A673 (cell line): ENCODE measurements around the gene PCDHB3. TPM values are rescaled to one million over a fixed set of nuclear protein-coding genes. Genes with fewer than 3 reads are reported as not detected.

Experiments used
- Bru-seq: library from RNA; stranded (reverse); fragments of 400-500 nt; gene quantifications from one replicate; lab custom pipeline; 2021; lab: Mats Ljungman, UMichigan
- BruChase-seq, 2 experiments: library from RNA; stranded (reverse); fragments of 400-500 nt; gene quantifications; one replicate each; lab custom pipeline; 2021; lab: Mats Ljungman, UMichigan
- BruUV-seq: library from RNA; stranded (reverse); fragments of 400-500 nt; replicated peaks from 2 replicates; lab custom pipeline; 2021; lab: Mats Ljungman, UMichigan
- CTCF ChIA-PET: fragments of 300-600 bp; sonication (Branson Sonifier 250); formaldehyde crosslinking; loops from one replicate; lab custom pipeline; 2022; ENCODE audit warnings: antibody characterized with exemption; lab: Charles Lee
- POLR2A ChIA-PET: fragments of 300-600 bp; sonication (Branson Sonifier 250); formaldehyde crosslinking; loops from one replicate; lab custom pipeline; 2022; ENCODE audit warnings: antibody characterized with exemption; ENCODE audit not compliant: low non-redundant PET; lab: Charles Lee
- DNase-seq: peaks from one replicate; pipeline ENCODE4 v3.0.0-alpha.2; 2015; ENCODE audit warnings: low spot score
- H3K27ac ChIP-seq: fragments of 200-600 bp; sonication (generic); 2 replicates; pipeline ENCODE4 v1.5.1; 2016; ENCODE audit warnings: mixed run types, low read depth, mild to moderate bottlenecking, mixed read lengths, antibody characterized with exemption, low read length; ENCODE audit not compliant: poor library complexity, severe bottlenecking
- H3K27me3 ChIP-seq: fragments of 200-600 bp; sonication (generic); replicated peaks from 2 replicates; pipeline ENCODE4 v1.6.1; 2017; ENCODE audit warnings: mixed run types, low read depth, mild to moderate bottlenecking, mixed read lengths, antibody characterized with exemption, low read length; ENCODE audit not compliant: insufficient read depth, poor library complexity
- H3K36me3 ChIP-seq: fragments of 200-600 bp; sonication (generic); 2 replicates; pipeline ENCODE4 v1.6.1; 2016; ENCODE audit warnings: mixed run types, mild to moderate bottlenecking, mixed read lengths, antibody characterized with exemption, low read length; ENCODE audit not compliant: insufficient read depth, poor library complexity, severe bottlenecking
- H3K4me1 ChIP-seq: fragments of 200-600 bp; sonication (generic); 2 replicates; pipeline ENCODE4 v1.6.1; 2017; ENCODE audit warnings: mixed run types, mild to moderate bottlenecking, mixed read lengths, antibody characterized with exemption, low read length; ENCODE audit not compliant: insufficient read depth, poor library complexity, severe bottlenecking
- H3K4me3 ChIP-seq: fragments of 200-600 bp; sonication (generic); 2 replicates; pipeline ENCODE4 v1.5.1; 2016; ENCODE audit warnings: low read depth, mixed run types, mild to moderate bottlenecking, mixed read lengths, low read length; ENCODE audit not compliant: poor library complexity, severe bottlenecking
- H3K9me3 ChIP-seq: fragments of 200-600 bp; sonication (generic); 2 replicates; pipeline ENCODE4 v1.6.1; 2016; ENCODE audit warnings: mixed run types, low read depth, mild to moderate bottlenecking, mixed read lengths, antibody characterized with exemption, low read length; ENCODE audit not compliant: poor library complexity, severe bottlenecking
- CTCF ChIP-seq: fragments of 300-800, 200-600 bp; sonication (generic); conservative IDR thresholded peaks from 2 replicates; pipeline ENCODE4 v1.5.1; 2017; ENCODE audit warnings: low read depth, mild to moderate bottlenecking, antibody characterized with exemption, low read length, moderate library complexity, mixed read lengths
- EZH2 ChIP-seq: fragments of 200-600 bp; sonication (generic); IDR thresholded peaks from 2 replicates; pipeline ENCODE4 v1.6.1; 2017; ENCODE audit warnings: borderline replicate concordance, low read depth, mild to moderate bottlenecking, mixed read lengths, antibody characterized with exemption, low read length; ENCODE audit not compliant: poor library complexity, severe bottlenecking
- intact Hi-C: fragments of 100-400 bp; cut with micrococcal nuclease; formaldehyde crosslinking; loops from one replicate; pipeline ENCODE4 v1.10.0; 2022; ENCODE audit not compliant: unreplicated experiment
- long read RNA-seq: library from polyadenylated mRNA; stranded (forward); transcript quantifications from one replicate; pipeline ENCODE4 v2.0.0, GENCODE V29; 2022
- total RNA-seq: library from RNA; stranded (reverse); gene quantifications from 2 replicates; pipeline ENCODE4 v1.2.3, GENCODE V29; 2021

Gene PCDHB3
- total RNA-seq (2.6 and 4.9 TPM in 2 replicates), Bru-seq, nascent RNA (percentile 72 among the genes with signal in this experiment), BruChase-seq, experiment 1, labeled RNA remaining after a 2-hour chase (percentile 84 among the genes with signal in this experiment), BruChase-seq, experiment 2, labeled RNA remaining after a 6-hour chase (percentile 82 among the genes with signal in this experiment)
- long read RNA-seq = 0 reads

GRCh38 chr5:141100243-141100805 lies at the start of gene PCDHB3:
Gene PCDHB3 (plus strand): TSS chr5:141100473. CDS start chr5:141100650, 177 bp downstream.
- Histone ChIP-seq H3K4me3 (no peak within 1 kb of the TSS), H3K36me3 (peaks cover 13% of the 10 kb centered on the region), H3K4me1 (no peaks in the 10 kb centered on the region), H3K27ac (no peak within 1 kb of the TSS), H3K9me3 (peaks cover 36% of the 10 kb centered on the region), H3K27me3 (no peaks in the 10 kb centered on the region)
- ChIA-PET POLR2A (no interaction called here), CTCF (no interaction called here)
- intact Hi-C loops = no loop called here
- BruUV-seq = no TSS peak
- TF ChIP-seq EZH2 (no peak), CTCF (peak; percentile 50)
- peak; percentile 36 for DNase-seq

GRCh38 chr5:141050622-141051520 lies 49.4 kb upstream of the PCDHB3 start, which contains the start of gene PCDHB1:
Gene PCDHB1 (plus strand): TSS chr5:141051374. CDS start chr5:141051471, 97 bp downstream.
- POLR2A ChIA-PET = interaction anchor here (0.6 kb wide), 1 partner anchor 11 kb away, joined by 4 read pairs; no protein-coding TSS in a partner anchor
- no TSS peak for BruUV-seq
- CTCF ChIA-PET = interaction anchor here (0.6 to 1.5 kb wide), 4 partner anchors 11 to 182 kb away, joined by 3 to 5 read pairs (median 4); partner anchors contain the start of gene PCDHB2

More at GRCh38 chr5:141050622-141051520, 49.4 kb upstream of the PCDHB3 start, which contains the start of gene PCDHB1:
- DNase-seq = peak; percentile 20
- H3K4me3 ChIP-seq = peak within 1 kb of the TSS; percentile 54
- TF ChIP-seq CTCF (no peak), EZH2 (no peak)
- no peaks in the 10 kb centered on the region for H3K36me3 ChIP-seq
- H3K4me1 ChIP-seq = no peaks in the 10 kb centered on the region
- peaks cover 4% of the 10 kb centered on the region for H3K27me3 ChIP-seq
- no peak within 1 kb of the TSS for H3K27ac ChIP-seq
- intact Hi-C loops = no loop called here
- H3K9me3 ChIP-seq = no peaks in the 10 kb centered on the region
